HG02759 (cell line): ENCODE data around the gene STK32C.
"Not testable (repeated sequence)": the region's sequence is repeated elsewhere in the genome, so short reads cannot be mapped to it uniquely, and the experiment has no call there.

Experiments
- ATAC-seq: cut with Tn5 transposase; IDR thresholded peaks from one replicate; pipeline ENCODE4 v1.9.1; 2021; ENCODE audit warnings: mild to moderate bottlenecking, moderate library complexity; ENCODE audit not compliant: unreplicated experiment

Gene STK32C

DNA sequence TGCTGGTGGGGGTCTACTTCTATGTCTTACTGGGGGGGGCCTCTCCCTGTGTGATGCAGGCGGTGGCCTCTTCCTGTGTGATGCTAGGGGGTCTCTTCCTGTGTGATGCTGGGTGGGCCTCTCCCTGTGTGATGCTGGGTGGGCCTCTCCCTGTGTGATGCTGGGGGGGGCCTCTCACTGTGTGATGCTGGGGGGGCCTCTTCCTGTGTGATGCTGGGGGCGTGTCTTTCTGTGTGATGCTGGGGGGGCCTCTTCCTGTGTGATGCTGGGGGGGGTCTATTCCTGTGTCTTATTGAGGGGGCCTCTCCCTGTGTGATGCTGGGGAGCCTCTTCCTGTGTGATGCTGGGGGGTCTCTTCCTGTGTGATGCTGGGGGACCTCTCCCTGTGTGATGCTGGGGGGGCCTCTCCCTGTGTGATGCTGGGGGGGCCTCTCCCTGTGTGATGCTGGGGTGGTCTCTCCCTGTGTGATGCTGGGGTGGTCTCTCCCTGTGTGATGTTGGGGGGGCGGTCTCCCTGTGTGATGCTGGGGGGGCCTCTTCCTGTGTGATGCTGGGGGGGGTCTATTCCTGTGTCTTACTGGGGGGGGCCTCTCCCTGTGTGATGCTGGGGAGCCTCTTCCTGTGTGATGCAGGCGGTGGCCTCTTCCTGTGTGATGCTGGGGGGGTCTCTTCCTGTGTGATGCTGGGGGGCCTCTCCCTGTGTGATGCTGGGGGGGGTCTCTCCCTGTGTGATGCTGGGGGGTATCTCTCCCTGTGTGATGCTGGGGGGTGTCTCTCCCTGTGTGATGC, 146.7 kb downstream of the STK32C start:
- ATAC-seq: not testable (repeated sequence)

DNA sequence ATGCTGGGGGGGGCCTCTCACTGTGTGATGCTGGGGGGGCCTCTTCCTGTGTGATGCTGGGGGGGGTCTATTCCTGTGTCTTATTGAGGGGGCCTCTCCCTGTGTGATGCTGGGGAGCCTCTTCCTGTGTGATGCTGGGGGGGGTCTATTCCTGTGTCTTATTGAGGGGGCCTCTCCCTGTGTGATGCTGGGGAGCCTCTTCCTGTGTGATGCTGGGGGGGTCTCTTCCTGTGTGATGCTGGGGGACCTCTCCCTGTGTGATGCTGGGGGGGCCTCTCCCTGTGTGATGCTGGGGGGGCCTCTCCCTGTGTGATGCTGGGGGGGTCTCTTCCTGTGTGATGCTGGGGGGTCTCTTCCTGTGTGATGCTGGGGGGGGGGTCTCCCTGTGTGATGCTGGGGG, 147.5 kb downstream of the STK32C start:
- ATAC-seq: not testable (repeated sequence)

DNA sequence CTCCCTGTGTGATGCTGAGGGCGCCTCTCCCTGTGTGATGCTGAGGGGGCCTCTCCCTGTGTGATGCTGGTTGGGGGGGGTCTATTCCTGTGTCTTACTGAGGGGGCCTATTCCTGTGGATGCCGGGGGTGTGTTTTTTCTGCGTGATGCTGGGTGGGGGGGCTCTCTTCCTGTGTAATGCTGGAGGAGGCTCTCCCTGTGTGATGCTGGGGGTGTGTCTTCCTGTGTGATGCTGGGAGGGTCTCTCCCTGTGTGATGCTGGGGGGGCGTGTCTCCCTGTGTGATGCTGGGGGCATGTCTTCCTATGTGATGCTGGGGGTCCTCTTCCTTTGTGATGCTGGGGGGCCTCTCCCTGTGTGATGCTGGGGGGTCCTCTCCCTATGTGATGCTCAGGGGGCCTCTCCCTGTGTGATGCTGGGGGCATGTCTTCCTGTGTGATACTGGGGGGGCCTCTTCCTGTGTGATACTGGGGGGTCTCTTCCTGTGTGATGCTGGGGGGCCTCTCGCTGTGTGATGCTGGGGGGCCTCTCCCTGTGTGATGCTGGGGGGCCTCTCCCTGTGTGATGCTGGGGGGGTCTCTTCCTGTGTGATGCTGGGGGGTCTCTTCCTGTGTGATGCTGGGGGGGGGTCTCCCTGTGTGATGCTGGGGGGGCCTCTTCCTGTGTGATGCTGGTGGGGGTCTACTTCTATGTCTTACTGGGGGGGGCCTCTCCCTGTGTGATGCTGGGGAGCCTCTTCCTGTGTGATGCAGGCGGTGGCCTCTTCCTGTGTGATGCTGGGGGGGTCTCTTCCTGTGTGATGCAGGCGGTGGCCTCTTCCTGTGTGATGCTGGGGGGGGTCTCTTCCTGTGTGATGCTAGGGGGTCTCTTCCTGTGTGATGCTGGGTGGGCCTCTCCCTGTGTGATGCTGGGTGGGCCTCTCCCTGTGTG, 148.2 kb downstream of the STK32C start:
- not testable (repeated sequence) for ATAC-seq

DNA sequence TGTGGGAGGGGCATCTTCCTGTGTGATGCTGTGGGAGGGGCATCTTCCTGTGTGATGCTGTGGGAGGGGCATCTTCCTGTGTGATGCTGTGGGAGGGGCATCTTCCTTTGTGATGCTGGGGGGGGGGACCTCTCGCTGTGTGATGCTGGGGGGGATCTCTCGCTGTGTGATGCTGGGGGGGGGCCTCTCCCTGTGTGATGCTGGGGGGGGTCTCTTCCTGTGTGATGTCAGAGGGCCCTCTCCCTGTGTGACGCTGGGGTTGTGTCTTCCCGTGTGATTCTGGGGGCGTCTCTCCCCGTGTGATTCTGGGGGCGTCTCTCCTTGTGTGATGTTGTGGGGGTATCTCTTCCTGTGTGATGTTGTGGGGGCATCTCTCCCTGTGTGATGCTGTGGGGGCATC, 148.9 kb downstream of the STK32C start:
- ATAC-seq: no peak

DNA sequence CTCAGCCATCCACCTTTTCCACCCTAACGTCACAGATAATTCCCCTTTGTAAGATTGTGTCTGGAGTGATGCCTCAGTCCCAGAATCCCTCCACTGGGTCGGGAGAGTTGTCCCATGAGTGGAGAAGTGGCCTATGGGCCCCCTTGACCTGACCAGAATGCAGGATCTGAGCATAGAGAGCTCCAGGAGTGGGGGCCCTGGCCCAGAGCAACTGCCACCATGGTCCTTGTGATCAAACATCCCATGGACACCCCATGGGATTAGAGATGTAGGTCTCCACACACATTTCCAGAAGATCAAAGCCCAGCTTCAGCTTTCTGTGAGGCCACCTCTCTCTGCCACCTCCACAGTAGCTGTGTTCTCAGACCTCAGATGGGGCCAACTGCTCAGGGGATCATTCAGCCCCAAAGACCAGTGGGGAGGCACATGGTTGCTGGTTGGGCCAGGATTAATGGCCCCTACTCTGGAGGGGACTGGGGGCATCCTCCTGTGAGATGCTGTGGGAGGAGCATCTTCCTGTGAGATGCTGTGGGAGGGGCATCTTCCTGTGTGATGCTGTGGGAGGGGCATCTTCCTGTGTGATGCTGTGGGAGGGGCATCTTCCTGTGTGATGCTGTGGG, 149.5 kb downstream of the STK32C start:
- no peak for ATAC-seq
